Fibroblast of skin of left biceps (primary cell): ENCODE results near the gene PPP2R5A.
"Not testable (repeated sequence)": the region's sequence is repeated elsewhere in the genome, so short reads cannot be mapped to it uniquely, and the experiment has no call there.

ENCODE experiments used
- DNase-seq, 2 experiments: peaks; one replicate each; pipeline ENCODE4 v3.0.0-alpha.2; 2013; ENCODE audit warnings: low read depth in 2 of 2

PPP2R5A gene

GRCh38 chr1:212267460-212267859 is 17.8 kb upstream of the PPP2R5A start:
- no peak for DNase-seq

DNA sequence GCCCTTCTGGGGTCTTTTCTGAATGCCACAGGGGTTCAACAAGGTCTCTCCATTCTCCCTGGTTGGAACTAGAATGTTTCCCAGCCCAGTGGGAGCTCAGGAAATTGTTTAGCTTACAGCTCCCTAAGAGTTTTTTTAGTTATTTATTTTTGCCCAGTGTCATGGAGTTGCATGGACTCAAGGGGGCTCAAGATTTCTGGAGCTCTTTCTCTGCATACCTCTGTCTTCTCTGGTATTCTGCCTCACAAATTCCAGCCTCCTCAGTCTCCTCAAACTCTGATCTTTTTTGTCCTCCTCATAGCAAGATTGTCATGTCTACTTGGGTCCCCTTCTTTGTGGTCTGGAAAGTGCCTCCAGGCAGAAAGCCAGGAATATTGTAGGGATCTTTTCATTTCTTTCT is 15.9 kb upstream of the PPP2R5A start:
- DNase-seq = no peak

- DNase-seq = no peak
These were observed 14.6 kb upstream of the PPP2R5A start for GRCh38 chr1:212270564-212270963.

DNA sequence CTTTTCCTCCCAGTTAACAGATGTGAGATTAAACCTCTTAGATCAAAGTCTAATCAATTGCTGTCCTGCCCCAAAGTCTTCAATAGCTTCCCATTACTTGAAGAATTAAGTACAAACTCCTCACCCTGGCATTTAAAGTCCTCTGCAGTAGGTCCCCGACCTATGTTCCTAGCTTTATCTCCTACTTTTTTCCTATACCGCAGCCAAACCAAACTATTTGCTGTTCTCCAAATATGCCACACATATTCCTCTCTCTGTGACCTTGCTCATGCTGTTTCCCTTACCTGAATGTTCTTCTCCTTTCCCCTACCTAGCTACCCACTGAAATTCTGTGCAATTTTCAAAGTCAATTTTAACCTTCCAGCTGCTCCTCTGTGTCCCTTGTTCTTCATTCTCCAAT is 14.0 kb upstream of the PPP2R5A start:
- no peak for DNase-seq

- no peak for DNase-seq
These were observed 13.3 kb upstream of the PPP2R5A start for GRCh38 chr1:212271823-212272485.

DNA sequence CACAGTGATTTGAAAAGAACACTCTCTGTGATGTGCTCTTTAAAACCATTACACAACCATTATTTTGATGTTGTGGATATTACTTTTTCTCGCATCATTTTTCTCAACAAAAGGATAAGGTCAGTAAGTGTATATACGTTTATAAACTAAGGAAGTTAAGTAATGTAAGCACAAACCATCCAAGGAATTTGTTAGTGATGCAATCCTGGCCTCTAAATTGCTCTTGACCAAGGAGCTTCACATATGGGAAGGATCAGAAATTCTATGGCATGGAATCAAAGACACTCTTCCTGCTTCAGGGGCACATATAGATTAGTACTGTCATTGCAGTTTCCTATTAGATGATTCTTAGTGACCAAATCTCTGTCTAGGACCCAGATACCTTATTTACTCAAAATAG is 3.6 kb upstream of the PPP2R5A start:
- peak in 1 of 2 experiments; percentile 60 for DNase-seq

DNA sequence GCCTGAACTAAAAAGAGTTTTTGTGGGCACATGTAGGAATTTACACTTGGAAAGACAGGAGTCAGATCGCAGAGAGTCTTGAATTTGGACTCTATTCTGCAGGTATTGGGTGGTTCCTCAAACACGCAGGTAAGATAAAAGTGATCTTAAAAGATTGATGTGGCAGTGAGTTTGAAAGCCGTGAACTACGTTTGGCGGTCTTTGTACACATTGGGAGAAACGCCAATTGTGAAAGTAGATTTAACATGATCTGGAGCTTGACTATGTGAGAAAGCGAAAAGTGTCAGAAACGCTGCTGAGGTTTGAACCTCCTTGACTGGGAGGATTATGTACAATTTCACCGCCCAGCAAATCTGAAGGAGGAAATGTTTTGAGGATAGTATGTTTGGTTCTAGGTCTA is 1.5 kb upstream of the PPP2R5A start:
- DNase-seq = no peak

DNA sequence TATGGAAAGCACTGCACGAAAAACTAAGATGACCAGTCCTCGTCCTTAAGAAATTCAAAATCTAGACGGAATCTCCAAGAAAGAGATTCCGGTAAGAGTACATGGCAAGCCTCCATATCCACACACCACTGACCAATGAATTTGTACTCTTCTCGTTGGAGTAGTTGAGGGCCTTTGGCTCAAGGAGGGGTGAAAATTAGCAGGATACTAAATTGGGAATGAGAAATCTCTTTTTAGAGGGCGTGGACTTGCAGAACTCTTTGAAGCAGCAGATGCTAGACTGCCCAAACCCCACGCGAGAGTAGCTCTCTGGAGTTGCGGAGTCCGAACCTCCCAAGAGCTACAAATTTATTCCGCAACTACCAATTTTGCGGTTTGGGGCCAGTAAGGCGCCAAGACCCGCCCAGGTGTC is 872 bp upstream of the PPP2R5A start:
- no peak for DNase-seq

GRCh38 chr1:212285685-212286555 is 710 bp downstream of the PPP2R5A start:
- no peak for DNase-seq

- no peak for DNase-seq
These were observed 1.4 kb downstream of the PPP2R5A start for GRCh38 chr1:212286556-212287131.

DNA sequence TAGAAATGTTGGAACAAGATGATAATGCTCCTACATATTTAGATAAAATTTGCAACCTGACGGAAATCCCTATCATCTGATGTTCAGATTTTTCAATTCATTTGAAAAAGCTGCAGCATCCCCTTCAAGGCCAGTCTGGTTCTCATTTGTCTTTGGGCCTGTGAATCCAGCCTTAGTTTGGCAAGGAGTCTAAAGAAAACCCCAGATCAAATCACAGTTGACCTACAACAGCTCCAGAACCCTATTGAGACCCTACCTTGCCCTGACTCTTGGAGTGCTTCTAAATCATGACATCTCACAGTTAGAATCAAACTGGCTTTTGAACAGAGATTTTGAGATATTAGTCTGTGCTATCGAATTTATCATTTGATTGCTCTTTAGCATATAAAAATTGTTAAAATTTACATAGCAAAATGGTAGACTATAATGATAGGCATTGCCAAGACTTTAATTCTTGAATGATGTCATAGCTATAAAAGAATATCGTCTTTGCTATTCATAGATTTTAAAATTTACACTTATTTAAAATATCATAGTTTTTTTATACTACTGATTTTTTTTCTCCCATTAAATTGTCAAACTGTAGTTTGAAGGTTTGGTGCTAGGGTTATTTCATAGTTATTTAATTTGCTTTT is 2.2 kb downstream of the PPP2R5A start:
- no peak for DNase-seq

- DNase-seq = not testable (repeated sequence)
These were observed 2.8 kb downstream of the PPP2R5A start for GRCh38 chr1:212287995-212288394.

- DNase-seq = no peak
These were observed 3.4 kb downstream of the PPP2R5A start for GRCh38 chr1:212288615-212289014.

- no peak for DNase-seq
These were observed 4.3 kb downstream of the PPP2R5A start for GRCh38 chr1:212289262-212290077.

- DNase-seq = no peak
These were observed 5.4 kb downstream of the PPP2R5A start for GRCh38 chr1:212290608-212291007.

DNA sequence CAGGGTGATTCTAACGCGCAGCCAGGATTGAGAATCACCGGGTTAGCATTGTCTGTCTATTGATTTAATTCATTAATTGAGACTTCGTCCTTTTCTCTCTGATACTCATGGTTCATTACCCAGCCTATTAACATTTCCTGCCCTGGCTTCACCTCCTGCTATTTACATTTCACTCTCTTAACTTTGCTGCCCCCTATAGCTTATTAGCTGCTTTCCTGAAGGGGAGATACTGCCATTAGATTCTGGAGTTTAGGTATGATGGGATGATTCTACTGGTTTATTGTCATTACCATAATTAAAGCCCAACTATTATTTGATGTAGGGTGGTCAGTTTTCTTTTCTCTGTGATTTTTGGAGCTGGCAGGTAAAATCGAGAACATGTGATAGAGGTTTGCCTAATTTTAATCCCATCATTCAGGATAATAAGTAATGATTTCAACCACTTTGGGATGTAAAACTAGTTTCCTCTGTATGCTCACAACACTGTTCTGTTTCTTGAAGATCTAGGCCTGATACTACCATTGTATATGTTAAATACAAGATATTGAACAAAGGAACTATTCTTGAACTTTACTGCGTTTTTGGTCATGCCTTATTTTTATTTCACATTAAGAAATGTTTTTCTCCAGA is 6.4 kb downstream of the PPP2R5A start:
- DNase-seq = no peak

DNA sequence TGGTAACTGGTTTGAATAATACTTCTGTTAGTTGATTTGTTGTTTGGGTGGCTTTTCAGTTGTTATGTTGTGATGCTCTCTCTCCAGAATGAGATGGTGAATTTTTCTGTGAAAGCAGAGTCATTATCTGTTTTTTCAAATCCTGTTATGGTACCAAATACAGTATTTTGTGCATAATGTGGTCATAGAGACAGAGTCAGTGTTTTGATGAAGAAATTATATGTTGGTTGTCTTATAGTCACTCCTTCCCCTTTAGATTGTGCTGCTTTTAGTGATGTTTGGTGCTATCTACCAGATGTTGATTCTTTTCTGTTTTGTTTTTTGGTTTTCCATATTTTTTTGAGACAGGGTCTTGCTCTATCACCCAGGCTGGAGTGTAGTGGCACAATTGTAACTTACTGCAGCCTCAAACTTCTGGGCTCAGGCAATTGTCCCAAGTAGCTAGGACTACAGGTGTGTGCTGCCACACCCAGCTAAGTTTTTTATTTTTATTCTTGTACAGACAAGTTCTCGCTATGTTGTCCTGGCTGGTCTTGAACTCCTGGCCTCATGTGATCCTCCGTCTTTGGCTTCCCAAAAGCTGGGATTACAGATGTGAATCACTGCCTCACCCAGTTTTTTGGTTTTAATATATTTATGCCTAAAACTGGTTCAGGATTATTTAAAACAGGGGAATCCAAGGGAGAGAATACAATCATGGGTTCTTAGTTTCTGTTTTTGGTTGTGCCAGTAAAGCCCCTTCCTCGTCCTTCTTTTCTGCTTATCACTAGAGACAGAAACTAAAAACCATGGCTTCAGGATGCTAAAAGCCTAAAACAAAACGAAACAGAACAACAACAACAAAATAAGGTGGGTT is 7.3 kb downstream of the PPP2R5A start:
- no peak for DNase-seq

GRCh38 chr1:212293579-212293978 is 8.4 kb downstream of the PPP2R5A start:
- no peak for DNase-seq

DNA sequence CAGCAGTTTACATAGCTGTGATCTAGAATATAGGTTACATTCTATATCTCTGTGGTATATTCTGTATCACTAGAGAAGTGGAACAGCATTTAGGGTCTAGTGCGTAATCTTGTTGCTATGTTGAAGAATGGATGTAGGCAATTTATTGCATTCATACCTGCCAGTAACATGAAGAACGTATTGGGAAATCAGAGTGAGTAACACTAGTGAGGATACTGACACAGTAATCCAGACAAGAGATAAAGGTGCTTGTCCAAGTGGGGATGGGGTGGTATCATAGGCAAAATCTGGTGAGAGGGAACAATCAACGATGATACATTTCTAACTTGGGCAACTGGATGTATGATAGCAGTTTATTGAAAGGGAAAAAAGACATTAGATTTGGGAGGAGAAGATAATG is 9.8 kb downstream of the PPP2R5A start:
- no peak for DNase-seq

DNA sequence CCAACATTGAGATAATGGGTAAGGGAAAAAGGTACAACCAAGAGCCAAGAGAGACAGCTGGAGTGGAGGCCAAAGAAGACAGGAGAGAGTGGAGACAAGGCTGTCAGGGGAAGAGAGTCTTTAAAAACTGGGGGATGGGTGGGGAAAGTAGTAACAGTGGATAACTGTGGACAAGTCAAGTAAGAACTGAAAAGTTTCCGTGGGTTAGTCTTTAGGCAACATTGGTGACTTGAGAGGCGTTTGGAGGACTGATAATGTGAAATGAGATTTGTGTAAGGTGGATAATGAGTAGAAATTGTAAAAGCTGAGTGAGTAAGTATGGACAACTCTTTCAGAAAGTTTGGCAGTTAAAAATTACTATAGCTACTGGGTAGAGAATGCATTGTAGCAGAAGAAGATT is 10.4 kb downstream of the PPP2R5A start:
- DNase-seq = no peak
